Measurements from ENCODE around the gene THBS3.
A peak's percentile ranks its signal among the peaks of the same experiment; 100 is the strongest.
"Not testable (repeated sequence)": the region's sequence is repeated elsewhere in the genome, so short reads cannot be mapped to it uniquely, and the experiment has no call there.

The THBS3 gene

GRCh38 chr1:155235375-155235774 lies 27.7 kb upstream of the THBS3 start:
- H3K27ac ChIP-seq (ENCODE audit: low read depth in 2 of 2, low read length in 2 of 2); H3K4me3 ChIP-seq (ENCODE audit: low read length in 2 of 2); H3K27me3 ChIP-seq (ENCODE audit: control insufficient read depth in 2 of 2, insufficient read depth in 2 of 2, low read length in 2 of 2); H3K9ac ChIP-seq (ENCODE audit: low read depth in 1 of 2, low read length in 2 of 2); H3K9me3 ChIP-seq (ENCODE audit: control insufficient read depth in 2 of 2, low read length in 2 of 2); H3K4me1 ChIP-seq (ENCODE audit: control insufficient read depth in 2 of 2, insufficient read depth in 2 of 2, low read length in 2 of 2): not testable (repeated sequence)
- peaks cover 16 to 24% of the 10 kb centered on the region in 2 donors for H3K36me3 ChIP-seq (ENCODE audit: control insufficient read depth in 2 of 2, insufficient read depth in 2 of 2, low read length in 2 of 2)

- H3K4me3 ChIP-seq (ENCODE audit: low read length in 2 of 2); H3K9me3 ChIP-seq (ENCODE audit: control insufficient read depth in 2 of 2, low read length in 2 of 2); H3K9ac ChIP-seq (ENCODE audit: low read depth in 1 of 2, low read length in 2 of 2); H3K27ac ChIP-seq (ENCODE audit: low read depth in 2 of 2, low read length in 2 of 2); H3K27me3 ChIP-seq (ENCODE audit: control insufficient read depth in 2 of 2, insufficient read depth in 2 of 2, low read length in 2 of 2); H3K4me1 ChIP-seq (ENCODE audit: control insufficient read depth in 2 of 2, insufficient read depth in 2 of 2, low read length in 2 of 2): not testable (repeated sequence)
- H3K36me3 ChIP-seq (ENCODE audit: control insufficient read depth in 2 of 2, insufficient read depth in 2 of 2, low read length in 2 of 2), result peaks cover 16 to 23% of the 10 kb centered on the region in 2 donors
Observed at GRCh38 chr1:155233502-155233901, 25.8 kb upstream of the THBS3 start.

- not testable (repeated sequence) for H3K27ac ChIP-seq (ENCODE audit: low read depth in 2 of 2, low read length in 2 of 2); H3K9me3 ChIP-seq (ENCODE audit: control insufficient read depth in 2 of 2, low read length in 2 of 2); H3K9ac ChIP-seq (ENCODE audit: low read depth in 1 of 2, low read length in 2 of 2); H3K27me3 ChIP-seq (ENCODE audit: control insufficient read depth in 2 of 2, insufficient read depth in 2 of 2, low read length in 2 of 2); H3K4me3 ChIP-seq (ENCODE audit: low read length in 2 of 2); H3K4me1 ChIP-seq (ENCODE audit: control insufficient read depth in 2 of 2, insufficient read depth in 2 of 2, low read length in 2 of 2)
- peaks cover 14 to 16% of the 10 kb centered on the region in 2 donors for H3K36me3 ChIP-seq (ENCODE audit: control insufficient read depth in 2 of 2, insufficient read depth in 2 of 2, low read length in 2 of 2)
Observed at GRCh38 chr1:155232001-155232978, 24.6 kb upstream of the THBS3 start.

- not testable (repeated sequence) for H3K9me3 ChIP-seq (ENCODE audit: control insufficient read depth in 2 of 2, low read length in 2 of 2); H3K4me3 ChIP-seq (ENCODE audit: low read length in 2 of 2); H3K36me3 ChIP-seq (ENCODE audit: control insufficient read depth in 2 of 2, insufficient read depth in 2 of 2, low read length in 2 of 2); H3K27me3 ChIP-seq (ENCODE audit: control insufficient read depth in 2 of 2, insufficient read depth in 2 of 2, low read length in 2 of 2); H3K9ac ChIP-seq (ENCODE audit: low read depth in 1 of 2, low read length in 2 of 2); H3K27ac ChIP-seq (ENCODE audit: low read depth in 2 of 2, low read length in 2 of 2)
- peaks cover 11 to 14% of the 10 kb centered on the region in 2 donors for H3K4me1 ChIP-seq (ENCODE audit: control insufficient read depth in 2 of 2, insufficient read depth in 2 of 2, low read length in 2 of 2)
Observed at GRCh38 chr1:155231302-155231701, 23.6 kb upstream of the THBS3 start.

GRCh38 chr1:155228096-155228427 lies 20.4 kb upstream of the THBS3 start:
- no peaks in the 10 kb centered on the region for H3K36me3 ChIP-seq (ENCODE audit: control insufficient read depth in 2 of 2, insufficient read depth in 2 of 2, low read length in 2 of 2)
- no peaks in the 10 kb centered on the region for H3K9me3 ChIP-seq (ENCODE audit: control insufficient read depth in 2 of 2, low read length in 2 of 2)
- H3K9ac ChIP-seq (ENCODE audit: low read depth in 1 of 2, low read length in 2 of 2), result peak overlapping the region; percentile 69 to 82
- H3K4me1 ChIP-seq (ENCODE audit: control insufficient read depth in 2 of 2, insufficient read depth in 2 of 2, low read length in 2 of 2), result peaks cover 14 to 16% of the 10 kb centered on the region in 2 donors
- H3K27ac ChIP-seq (ENCODE audit: low read depth in 2 of 2, low read length in 2 of 2), result peak overlapping the region; percentile 44 to 80
- no peaks in the 10 kb centered on the region for H3K27me3 ChIP-seq (ENCODE audit: control insufficient read depth in 2 of 2, insufficient read depth in 2 of 2, low read length in 2 of 2)
- H3K4me3 ChIP-seq (ENCODE audit: low read length in 2 of 2), result peak overlapping the region; percentile 64 to 78

- peak overlapping the region; percentile 78 to 86 for H3K27ac ChIP-seq (ENCODE audit: low read depth in 2 of 2, low read length in 2 of 2)
- peak overlapping the region; percentile 69 to 87 for H3K9ac ChIP-seq (ENCODE audit: low read depth in 1 of 2, low read length in 2 of 2)
- no peaks in the 10 kb centered on the region for H3K36me3 ChIP-seq (ENCODE audit: control insufficient read depth in 2 of 2, insufficient read depth in 2 of 2, low read length in 2 of 2)
- H3K9me3 ChIP-seq (ENCODE audit: control insufficient read depth in 2 of 2, low read length in 2 of 2), result no peaks in the 10 kb centered on the region
- peaks cover 14 to 16% of the 10 kb centered on the region in 2 donors for H3K4me1 ChIP-seq (ENCODE audit: control insufficient read depth in 2 of 2, insufficient read depth in 2 of 2, low read length in 2 of 2)
- peak overlapping the region; percentile 74 to 90 for H3K4me3 ChIP-seq (ENCODE audit: low read length in 2 of 2)
- H3K27me3 ChIP-seq (ENCODE audit: control insufficient read depth in 2 of 2, insufficient read depth in 2 of 2, low read length in 2 of 2), result no peaks in the 10 kb centered on the region
Observed at GRCh38 chr1:155227261-155228095, 19.8 kb upstream of the THBS3 start.

GRCh38 chr1:155226910-155227260 lies 19.2 kb upstream of the THBS3 start:
- Histone ChIP-seq H3K4me1 (ENCODE audit: control insufficient read depth in 2 of 2, insufficient read depth in 2 of 2, low read length in 2 of 2) (peaks cover 14 to 16% of the 10 kb centered on the region in 2 donors), H3K27ac (ENCODE audit: low read depth in 2 of 2, low read length in 2 of 2) (peak overlapping the region; percentile 78 to 86), H3K9me3 (ENCODE audit: control insufficient read depth in 2 of 2, low read length in 2 of 2) (no peaks in the 10 kb centered on the region), H3K9ac (ENCODE audit: low read depth in 1 of 2, low read length in 2 of 2) (peak overlapping the region; percentile 69 to 87), H3K27me3 (ENCODE audit: control insufficient read depth in 2 of 2, insufficient read depth in 2 of 2, low read length in 2 of 2) (no peaks in the 10 kb centered on the region), H3K4me3 (ENCODE audit: low read length in 2 of 2) (peak overlapping the region; percentile 74 to 90), H3K36me3 (ENCODE audit: control insufficient read depth in 2 of 2, insufficient read depth in 2 of 2, low read length in 2 of 2) (no peaks in the 10 kb centered on the region)

- no peaks in the 10 kb centered on the region for H3K9me3 ChIP-seq (ENCODE audit: control insufficient read depth in 2 of 2, low read length in 2 of 2)
- peak overlapping the region; percentile 69 to 87 for H3K9ac ChIP-seq (ENCODE audit: low read depth in 1 of 2, low read length in 2 of 2)
- peak overlapping the region; percentile 78 to 86 for H3K27ac ChIP-seq (ENCODE audit: low read depth in 2 of 2, low read length in 2 of 2)
- H3K4me1 ChIP-seq (ENCODE audit: control insufficient read depth in 2 of 2, insufficient read depth in 2 of 2, low read length in 2 of 2), result peaks cover 14 to 17% of the 10 kb centered on the region in 2 donors
- no peaks in the 10 kb centered on the region for H3K36me3 ChIP-seq (ENCODE audit: control insufficient read depth in 2 of 2, insufficient read depth in 2 of 2, low read length in 2 of 2)
- no peaks in the 10 kb centered on the region for H3K27me3 ChIP-seq (ENCODE audit: control insufficient read depth in 2 of 2, insufficient read depth in 2 of 2, low read length in 2 of 2)
- H3K4me3 ChIP-seq (ENCODE audit: low read length in 2 of 2), result peak overlapping the region; percentile 74 to 90
Observed at GRCh38 chr1:155226188-155226909, 18.7 kb upstream of the THBS3 start.

- not testable (repeated sequence) for H3K9ac ChIP-seq (ENCODE audit: low read depth in 1 of 2, low read length in 2 of 2); H3K4me3 ChIP-seq (ENCODE audit: low read length in 2 of 2); H3K27me3 ChIP-seq (ENCODE audit: control insufficient read depth in 2 of 2, insufficient read depth in 2 of 2, low read length in 2 of 2); H3K36me3 ChIP-seq (ENCODE audit: control insufficient read depth in 2 of 2, insufficient read depth in 2 of 2, low read length in 2 of 2); H3K27ac ChIP-seq (ENCODE audit: low read depth in 2 of 2, low read length in 2 of 2); H3K9me3 ChIP-seq (ENCODE audit: control insufficient read depth in 2 of 2, low read length in 2 of 2)
- peaks cover 17 to 22% of the 10 kb centered on the region in 2 donors for H3K4me1 ChIP-seq (ENCODE audit: control insufficient read depth in 2 of 2, insufficient read depth in 2 of 2, low read length in 2 of 2)
Observed at GRCh38 chr1:155225404-155225759, 17.7 kb upstream of the THBS3 start.

Data from mucosa of rectum (tissue), 2 donors.